HG02759 (cell line): ENCODE measurements around the gene CMTM7.

Experiments used
- ATAC-seq: cut with Tn5 transposase; IDR thresholded peaks from one replicate; pipeline ENCODE4 v1.9.1; 2021; ENCODE audit warnings: mild to moderate bottlenecking, moderate library complexity; ENCODE audit not compliant: unreplicated experiment

The CMTM7 gene

DNA sequence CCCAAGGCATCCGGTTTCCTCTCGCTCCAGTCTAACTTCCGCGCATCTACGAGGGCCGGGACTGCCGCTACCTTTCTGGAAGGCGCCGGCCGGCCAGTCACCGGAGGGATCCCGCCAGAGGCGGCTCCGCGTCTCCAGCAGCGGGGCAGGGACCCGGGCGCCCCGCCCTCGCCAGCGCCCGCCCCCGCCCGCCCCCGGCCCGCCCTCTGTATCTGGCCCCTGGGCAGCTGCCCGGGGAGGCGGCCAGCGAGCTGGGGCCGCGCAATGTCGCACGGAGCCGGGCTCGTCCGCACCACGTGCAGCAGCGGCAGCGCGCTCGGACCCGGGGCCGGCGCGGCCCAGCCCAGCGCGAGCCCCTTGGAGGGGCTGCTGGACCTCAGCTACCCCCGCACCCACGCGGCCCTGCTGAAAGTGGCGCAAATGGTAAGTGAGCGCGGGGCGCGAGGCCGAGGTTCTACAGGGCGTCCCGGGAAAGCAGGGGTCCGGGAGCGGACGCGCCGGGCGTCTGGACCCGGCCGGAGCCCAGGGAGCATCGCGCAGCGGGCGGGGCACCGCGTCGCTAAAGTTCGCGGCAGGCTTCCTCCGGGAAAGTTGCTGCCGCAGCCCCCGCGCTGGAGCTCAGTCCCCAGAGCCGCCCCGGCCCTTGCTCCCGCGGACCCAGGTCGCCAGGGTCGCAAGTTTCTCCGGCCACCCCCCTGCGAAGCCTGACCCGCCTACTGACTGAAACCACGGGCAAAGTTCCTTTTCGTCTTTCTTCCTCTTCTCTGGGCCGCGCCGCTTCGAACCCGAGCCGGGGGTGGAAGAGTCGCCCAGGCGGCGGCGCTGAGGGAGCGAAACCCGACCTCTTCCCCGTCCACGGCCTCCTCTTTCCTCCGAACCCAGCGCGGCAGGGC is at the start of gene CMTM7:
TSS of gene CMTM7 (plus strand) at position 211 of the 893 bp plus-strand sequence. CDS start at position 265, 54 bp downstream.
- peak; percentile 33 for ATAC-seq

- no peak for ATAC-seq
These were observed 44.1 kb upstream of the CMTM7 start for GRCh38 chr3:32347343-32348125.

- no peak for ATAC-seq
These were observed 42.5 kb upstream of the CMTM7 start for GRCh38 chr3:32349184-32349583.

GRCh38 chr3:32352563-32352962 is 39.1 kb upstream of the CMTM7 start:
- no peak for ATAC-seq

GRCh38 chr3:32353351-32353750 is 38.3 kb upstream of the CMTM7 start:
- ATAC-seq: no peak

DNA sequence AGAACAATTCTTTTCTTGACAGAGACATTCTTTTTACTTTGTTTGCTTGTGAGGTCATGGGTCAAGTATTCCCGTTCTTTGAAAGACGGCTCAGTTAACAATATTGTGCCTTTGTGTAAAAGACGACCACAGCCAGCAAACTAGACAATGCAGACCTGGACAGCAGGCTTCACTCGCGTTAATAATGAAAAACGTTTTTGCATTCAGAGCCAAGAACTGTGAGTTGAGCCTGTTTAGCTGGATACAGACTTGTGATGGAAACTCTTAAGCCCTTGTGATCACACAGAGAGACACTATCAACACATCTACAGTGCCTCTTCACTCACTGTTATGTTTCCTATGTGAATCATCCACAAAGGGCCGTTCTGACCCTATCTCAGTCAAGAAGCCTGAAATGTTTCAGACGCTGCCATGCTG is 37.3 kb upstream of the CMTM7 start:
- no peak for ATAC-seq

DNA sequence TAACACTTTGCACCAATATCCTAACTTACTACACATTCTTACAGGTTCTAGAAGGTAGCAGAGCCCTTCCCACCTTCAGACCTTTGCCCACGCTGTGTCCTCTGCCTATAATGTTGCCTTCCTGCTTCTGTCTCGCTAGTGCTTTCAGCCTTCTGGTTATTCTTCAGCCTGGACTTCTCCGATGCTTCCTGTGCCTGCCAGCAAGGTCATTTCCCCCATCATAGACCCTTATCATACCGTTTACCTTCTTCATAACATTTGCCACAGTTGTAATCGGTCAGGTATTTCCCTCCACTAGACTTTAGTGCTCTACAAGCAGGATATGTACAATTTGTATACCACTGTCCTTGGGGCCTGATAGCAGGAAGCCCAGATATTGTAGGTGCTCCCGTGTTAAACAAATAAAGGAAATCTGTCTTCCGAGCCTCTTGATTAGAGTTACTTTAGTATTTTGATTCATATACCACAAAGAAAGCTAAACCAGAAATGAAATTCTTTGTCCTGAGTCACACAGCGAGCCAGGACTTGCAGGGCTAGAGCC is 35.8 kb upstream of the CMTM7 start:
- ATAC-seq: no peak

DNA sequence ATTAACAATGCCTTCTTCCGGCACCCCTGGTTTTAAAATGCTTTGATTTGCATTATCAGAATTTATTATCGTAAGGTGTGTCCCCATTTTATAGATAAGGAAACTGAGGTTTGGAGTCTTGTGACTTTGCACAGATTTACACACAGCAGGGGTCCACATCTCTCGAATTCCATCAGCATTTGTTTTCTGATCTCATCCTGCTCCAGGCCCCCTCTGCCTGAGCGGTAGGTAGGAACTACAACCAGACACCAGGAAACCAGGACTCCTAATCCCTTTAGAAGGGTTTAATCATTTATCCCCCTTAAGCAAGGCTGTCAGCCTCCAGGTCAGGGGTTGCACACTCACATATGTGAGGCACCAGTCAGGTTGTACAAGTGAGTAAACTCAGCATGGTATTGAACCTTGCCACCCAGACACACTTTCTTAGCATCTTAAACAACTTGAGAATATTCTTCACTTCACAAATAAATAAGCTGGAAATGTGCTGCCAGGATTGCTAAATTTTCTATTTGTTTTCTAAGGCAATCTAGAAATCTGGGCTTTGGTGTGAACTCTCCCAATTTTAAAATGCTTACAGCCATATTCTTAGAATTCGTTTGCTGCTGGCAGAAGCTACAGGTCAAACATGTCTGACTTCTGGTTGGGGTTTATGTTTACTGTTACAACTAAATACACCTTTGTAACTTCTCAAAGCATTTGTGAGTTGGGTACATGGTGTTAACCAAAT is 31.7 kb upstream of the CMTM7 start:
- no peak for ATAC-seq

- no peak for ATAC-seq
These were observed 31.2 kb upstream of the CMTM7 start for GRCh38 chr3:32360493-32360827.

GRCh38 chr3:32366638-32367397 is 24.8 kb upstream of the CMTM7 start:
- no peak for ATAC-seq

DNA sequence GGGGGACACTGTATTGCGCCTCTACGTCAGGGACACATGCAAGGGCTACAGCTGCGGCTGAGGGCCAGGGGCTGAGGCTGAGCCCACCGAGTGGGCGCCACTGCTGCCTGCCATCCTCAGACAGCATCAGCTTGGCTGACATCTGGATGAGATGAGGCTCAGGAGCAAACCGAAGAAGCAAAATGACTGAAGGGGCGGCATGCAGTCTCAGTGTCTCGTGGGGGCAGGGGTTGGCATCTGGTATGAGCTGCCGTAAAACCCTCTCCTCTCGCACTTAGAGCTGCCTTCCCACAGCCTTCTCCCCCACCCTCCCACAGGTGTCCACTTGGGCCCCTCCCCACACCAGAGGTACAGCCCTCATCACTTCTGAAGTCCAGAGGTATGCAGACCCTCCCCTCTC is 24.2 kb upstream of the CMTM7 start:
- ATAC-seq: no peak

GRCh38 chr3:32371461-32372212 is 20.0 kb upstream of the CMTM7 start:
- ATAC-seq: no peak

DNA sequence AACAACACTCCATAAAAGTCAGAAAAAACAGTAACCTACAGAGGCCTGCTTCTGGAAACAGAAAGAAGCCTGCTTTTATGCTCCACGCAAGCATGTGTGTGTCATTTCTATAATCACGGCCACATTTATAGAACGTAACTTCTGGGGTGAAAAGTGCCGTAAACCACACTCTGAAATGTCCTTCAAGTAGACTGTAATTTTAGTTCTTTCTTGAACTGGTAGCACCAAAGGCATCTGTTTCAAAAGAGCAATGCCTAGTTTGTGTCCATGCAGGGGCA is 19.5 kb upstream of the CMTM7 start:
- no peak for ATAC-seq

GRCh38 chr3:32373276-32373675 is 18.4 kb upstream of the CMTM7 start:
- no peak for ATAC-seq

DNA sequence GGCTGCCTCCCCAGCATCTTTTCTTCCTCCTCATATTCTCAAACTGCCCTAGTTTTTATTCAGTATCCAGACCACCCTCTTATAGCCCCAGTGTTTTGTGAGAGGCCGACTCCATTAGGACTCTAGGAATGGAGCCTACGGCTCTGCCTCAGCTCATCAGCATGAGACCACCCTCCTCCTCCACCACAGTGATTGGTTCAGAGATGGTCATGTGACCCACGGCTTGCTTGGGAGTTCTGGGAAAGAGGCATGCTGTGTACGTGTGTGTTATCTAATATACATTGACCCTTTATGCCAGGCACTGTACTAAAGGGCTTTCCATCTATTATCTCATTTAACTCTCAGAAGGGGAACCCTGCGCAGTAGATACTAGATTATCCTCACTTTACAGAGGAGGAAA is 17.8 kb upstream of the CMTM7 start:
- ATAC-seq: no peak

- ATAC-seq: peak; percentile 69
These were observed 16.7 kb upstream of the CMTM7 start for GRCh38 chr3:32374788-32375595.

GRCh38 chr3:32375596-32375930 is 16.1 kb upstream of the CMTM7 start:
- no peak for ATAC-seq

GRCh38 chr3:32376115-32376514 is 15.5 kb upstream of the CMTM7 start:
- ATAC-seq: no peak

GRCh38 chr3:32379831-32380500 is 11.7 kb upstream of the CMTM7 start:
- ATAC-seq: no peak
